Activated naive CD4-positive, alpha-beta T cell treated with Interleukin-2 at 50 U/mL for 16 hours (primary cell): Measurements from ENCODE around the gene LRRC49.

Experiments used
- DNase-seq: peaks from one replicate; pipeline ENCODE4 v3.0.0-alpha.2; 2020

LRRC49 gene

DNA sequence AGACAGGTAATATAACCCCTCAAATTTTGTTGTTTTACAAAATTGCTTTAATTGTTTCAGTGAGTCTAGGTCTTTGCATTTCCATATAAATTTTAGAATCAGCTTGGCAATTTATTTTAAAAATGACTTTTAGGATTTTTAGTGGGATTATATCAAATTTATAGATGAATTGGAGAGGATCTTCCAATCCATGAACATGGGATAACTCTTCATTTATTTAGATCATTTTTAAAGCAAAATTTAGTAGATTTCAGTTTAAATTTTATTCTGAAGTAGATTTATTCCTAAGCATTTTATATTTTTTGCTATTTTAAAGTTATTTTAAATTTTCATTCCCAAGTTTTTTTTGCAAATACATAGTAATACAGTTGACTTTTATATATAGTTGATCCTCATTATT lies 164.5 kb downstream of the LRRC49 start:
- DNase-seq, result no peak

DNA sequence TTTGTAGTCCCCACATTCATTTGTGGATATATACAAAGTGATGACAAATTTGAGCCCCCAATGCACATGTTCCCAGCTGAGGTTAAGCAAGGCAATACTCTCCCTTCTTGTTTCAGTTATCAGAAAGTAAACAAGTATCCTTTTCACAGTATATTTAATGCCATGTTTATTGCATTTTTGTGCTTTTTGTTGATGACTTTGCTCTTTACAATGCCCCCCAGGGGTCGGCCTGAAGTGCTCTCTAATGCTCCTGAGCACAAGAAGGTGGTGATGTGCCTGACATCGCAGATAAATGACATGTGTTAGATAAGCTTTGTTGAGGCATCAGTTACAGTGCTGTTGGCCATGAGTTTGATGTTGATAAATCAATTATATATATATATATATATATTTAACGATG lies 165.0 kb downstream of the LRRC49 start:
- DNase-seq, result no peak

DNA sequence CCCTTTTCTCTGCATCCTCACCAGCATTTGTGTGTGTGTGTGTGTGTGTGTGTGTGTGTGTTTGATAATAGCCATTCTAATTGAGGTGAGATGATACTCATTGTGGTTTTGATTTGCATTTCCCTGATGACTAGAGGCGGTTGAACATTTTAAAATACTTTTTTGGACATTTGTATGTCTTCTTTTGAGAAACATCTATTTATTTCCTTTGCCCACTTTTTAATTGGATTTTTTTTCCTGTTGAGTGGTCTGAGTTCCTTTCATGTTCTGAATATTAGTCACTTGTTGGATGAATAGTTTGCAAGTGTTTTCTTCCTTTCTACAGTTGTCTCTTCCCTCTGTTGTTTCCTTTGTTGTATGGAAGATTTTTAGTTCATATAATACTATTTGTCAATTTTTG lies 168.4 kb downstream of the LRRC49 start:
- no peak for DNase-seq

- no peak for DNase-seq
These were observed 174.4 kb downstream of the LRRC49 start for GRCh38 chr15:71066983-71067382.

DNA sequence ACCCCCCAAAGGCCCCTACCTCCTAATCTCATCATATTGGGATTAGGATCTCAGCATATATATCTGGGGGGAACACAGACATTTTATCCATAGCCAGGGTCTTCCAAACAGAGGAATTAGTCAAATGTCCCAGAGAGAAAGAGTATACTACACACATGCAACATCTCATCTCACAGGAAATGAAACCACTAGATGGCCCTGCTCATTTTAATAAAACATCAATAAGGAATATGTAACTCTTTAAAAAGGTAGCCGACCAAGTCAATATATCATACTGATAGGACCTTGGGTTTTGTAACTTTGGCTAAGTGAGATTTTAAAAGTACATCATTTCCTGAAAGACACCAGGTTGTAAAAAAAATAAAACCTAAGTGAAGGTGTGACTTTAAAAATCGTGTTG lies 177.1 kb downstream of the LRRC49 start:
- no peak for DNase-seq

DNA sequence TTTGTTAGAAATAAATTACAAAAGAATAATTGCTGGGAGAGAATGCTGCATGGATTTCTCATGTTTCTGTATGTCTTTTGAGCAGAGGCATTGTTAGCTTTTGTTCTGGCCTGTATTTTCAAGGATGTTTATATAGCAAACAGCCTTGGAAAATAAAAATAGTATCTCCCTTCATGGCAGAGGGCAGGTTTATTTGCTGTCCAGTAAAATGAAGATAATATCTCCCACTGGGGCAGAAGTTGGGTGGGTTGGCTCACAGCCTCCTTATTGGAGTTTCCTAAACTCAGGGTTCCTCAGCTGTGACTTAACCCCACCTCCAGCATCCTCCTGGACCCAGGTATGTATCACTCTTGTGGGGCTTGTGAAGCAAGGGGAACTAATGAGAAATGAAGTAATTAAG lies 178.9 kb downstream of the LRRC49 start:
- no peak for DNase-seq

DNA sequence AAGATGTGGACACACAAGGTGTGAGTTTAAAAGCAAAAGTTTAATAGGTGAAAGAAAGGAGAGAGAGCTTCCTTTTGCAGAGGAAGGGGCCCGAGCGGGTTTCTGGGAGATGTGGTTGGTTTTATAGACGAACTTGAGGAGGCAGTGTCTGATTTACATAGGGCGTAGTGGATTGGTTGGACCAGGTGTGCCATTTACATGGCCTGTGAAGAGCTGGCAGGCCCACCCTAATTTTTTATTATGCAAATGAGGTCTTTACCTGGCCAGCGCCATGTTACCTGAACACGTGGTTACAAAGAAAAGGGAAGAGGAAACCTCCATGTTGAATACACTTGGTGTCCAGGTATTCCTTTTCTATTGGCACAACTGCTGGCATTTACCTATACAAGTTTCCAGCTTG lies 179.8 kb downstream of the LRRC49 start:
- DNase-seq, result no peak

- no peak for DNase-seq
These were observed 186.0 kb downstream of the LRRC49 start for GRCh38 chr15:71078506-71079207.

GRCh38 chr15:71079208-71080044 lies 186.8 kb downstream of the LRRC49 start:
- DNase-seq, result no peak

- no peak for DNase-seq
These were observed 187.5 kb downstream of the LRRC49 start for GRCh38 chr15:71080166-71080565.

GRCh38 chr15:71080705-71081104 lies 188.1 kb downstream of the LRRC49 start:
- DNase-seq, result no peak

GRCh38 chr15:71082803-71083202 lies 190.2 kb downstream of the LRRC49 start:
- DNase-seq, result no peak

DNA sequence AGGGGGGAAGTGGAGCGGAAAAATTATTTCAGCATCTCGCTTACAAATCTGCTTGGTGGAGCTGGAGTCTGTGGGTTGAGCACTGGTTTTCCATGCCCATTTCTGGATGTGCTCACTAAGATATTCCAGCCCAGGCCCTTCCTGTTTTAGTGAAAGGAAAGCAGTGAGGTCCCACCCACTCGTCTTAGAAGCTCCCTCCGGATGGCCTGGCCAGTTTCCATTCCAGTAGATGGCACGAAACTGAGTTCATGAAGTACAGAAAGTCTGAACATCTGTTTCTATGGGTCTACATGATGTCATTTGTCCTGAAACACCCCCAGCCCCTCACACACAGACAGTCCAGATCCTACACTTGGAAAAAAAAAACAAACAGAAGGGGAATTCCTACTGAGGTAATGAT lies 190.7 kb downstream of the LRRC49 start:
- DNase-seq, result no peak

GRCh38 chr15:71084264-71084663 lies 191.6 kb downstream of the LRRC49 start:
- DNase-seq, result no peak

GRCh38 chr15:71085809-71086208 lies 193.2 kb downstream of the LRRC49 start:
- DNase-seq, result no peak

DNA sequence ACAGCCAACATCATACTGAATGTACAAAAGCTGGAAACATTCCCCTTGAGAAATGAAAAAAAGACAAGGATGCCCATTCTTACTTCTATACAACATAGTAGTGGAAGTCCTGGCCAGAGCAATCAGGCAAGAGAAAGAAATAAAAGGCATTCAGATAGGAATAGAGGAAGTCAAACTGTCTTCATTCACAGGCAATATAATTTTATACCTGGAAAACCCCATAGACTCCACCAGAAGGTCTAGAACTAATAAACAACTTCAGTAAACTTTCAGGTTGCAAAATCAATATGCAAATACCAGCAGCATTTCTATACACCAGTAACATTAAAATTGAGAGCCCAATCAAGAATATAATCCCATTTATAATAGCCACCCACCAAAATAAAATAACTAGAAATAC lies 195.5 kb downstream of the LRRC49 start:
- no peak for DNase-seq

DNA sequence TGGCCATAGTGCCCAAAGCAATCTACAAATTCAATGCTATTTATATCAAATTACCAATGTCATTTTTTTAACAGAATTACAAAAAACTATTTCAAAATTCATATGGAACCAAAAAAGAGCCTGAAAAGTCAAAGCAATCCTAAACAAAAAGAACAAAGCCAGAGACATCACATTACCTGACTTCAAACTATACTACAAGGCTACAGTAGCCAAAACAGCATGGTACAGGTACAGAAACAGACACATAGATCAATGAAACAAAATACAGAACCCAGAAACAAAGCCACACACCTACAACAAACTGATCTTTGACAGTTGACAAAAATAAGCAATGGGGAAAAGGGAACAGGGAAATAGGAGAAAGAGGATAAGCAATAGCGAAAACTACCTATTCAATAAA lies 196.1 kb downstream of the LRRC49 start:
- DNase-seq, result no peak

GRCh38 chr15:71089801-71090200 lies 197.2 kb downstream of the LRRC49 start:
- no peak for DNase-seq

- no peak for DNase-seq
These were observed 199.0 kb downstream of the LRRC49 start for GRCh38 chr15:71091601-71092000.

DNA sequence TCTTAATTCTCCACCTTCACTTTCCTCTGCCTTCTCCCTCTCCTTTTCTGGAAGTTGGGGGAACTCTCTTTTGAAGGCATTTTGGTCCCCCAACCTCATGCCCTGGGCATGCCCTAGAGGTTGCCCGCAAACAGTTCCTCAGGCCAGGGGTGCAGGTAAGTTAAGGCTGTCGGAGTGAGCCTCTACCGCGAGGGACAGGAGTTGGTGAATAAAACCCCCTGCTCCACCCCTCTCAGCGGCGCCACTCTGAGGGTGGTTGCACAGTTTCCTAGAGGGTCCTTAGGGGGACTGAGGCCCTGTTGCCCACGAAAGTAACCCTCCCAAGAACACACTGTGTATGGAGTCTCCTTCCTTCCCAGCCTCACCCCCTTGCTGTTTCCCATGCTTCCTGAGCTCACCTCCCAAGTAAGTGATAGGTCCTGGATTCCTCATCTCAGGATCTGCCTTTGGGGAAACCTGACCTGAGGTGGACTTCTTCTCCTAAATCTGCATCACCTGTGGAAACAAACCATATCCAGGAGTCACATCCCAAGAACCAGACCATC lies 199.5 kb downstream of the LRRC49 start:
- DNase-seq, result no peak

DNA sequence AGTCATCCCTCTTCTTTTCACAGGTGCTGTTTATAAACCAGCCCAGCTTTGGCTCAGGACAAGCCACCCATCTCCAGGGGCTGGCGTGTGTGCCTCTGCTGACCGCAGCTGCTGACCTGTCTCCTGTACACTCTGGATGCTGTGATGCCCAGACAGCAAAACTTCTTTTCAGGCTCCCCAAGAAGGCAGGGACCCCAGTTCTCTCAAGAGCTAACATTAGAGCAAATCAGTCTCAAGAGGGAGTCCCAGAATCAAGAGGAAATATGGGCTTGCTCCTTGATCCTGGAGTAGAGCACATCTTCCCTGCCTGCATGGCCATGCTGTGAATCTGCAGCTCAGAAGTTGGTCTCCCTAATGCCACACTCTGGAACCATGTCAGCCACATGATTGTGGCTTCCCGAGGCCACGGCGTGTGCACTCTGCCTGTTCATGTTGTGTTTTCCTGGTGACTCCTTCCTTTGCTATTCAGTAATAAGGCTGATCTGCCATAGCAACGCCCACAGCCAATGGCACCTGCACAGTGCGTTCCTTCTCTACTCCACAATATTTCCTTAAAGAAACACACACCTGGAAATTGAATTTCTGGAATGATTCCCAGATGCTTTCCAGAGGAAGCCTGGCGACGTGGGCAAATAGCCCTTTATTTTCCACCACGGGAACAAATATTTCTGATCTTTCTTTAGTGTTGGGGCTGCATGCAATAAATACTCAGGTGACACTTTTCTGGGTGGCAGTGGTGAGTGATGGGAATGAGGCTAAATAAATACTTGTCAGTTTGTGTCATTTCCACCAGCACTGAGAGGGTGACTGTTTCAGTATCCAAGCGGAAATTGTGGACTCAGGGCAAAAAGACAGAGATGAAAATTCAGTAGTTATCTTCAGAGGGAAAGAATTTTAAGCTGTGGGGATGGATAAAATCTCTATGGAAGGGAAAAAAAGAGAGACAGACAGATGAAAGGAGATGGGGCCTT lies 200.7 kb downstream of the LRRC49 start:
- DNase-seq, result no peak

GRCh38 chr15:71094137-71094536 lies 201.5 kb downstream of the LRRC49 start:
- DNase-seq, result no peak

- no peak for DNase-seq
These were observed 204.1 kb downstream of the LRRC49 start for GRCh38 chr15:71096676-71097075.
